Subcutaneous abdominal adipose tissue (tissue), 5 donors: ENCODE results near the gene DNASE1L2.
A peak's percentile ranks its signal among the peaks of the same experiment; 100 is the strongest.
"Not testable (repeated sequence)": the region's sequence is repeated elsewhere in the genome, so short reads cannot be mapped to it uniquely, and the experiment has no call there.

Source experiments
- H3K27ac ChIP-seq: one replicate; pipeline ENCODE4 v1.7.0; 2013; ENCODE audit warnings: low read depth, mild to moderate bottlenecking, inconsistent platforms, low read length, moderate library complexity
- H3K27me3 ChIP-seq, 5 donors: one replicate each; pipeline ENCODE4 v1.7.0; 2013; ENCODE audit warnings: low read length in 5 of 5, inconsistent platforms in 1 of 5; ENCODE audit not compliant: control insufficient read depth in 5 of 5, insufficient read depth in 4 of 5
- H3K36me3 ChIP-seq, 5 donors: one replicate each; pipeline ENCODE4 v1.7.0; 2013; ENCODE audit warnings: low read length in 5 of 5; ENCODE audit not compliant: control insufficient read depth in 5 of 5, insufficient read depth in 5 of 5
- H3K4me1 ChIP-seq, 5 donors: one replicate each; pipeline ENCODE4 v1.7.0; 2013; ENCODE audit warnings: low read length in 5 of 5, mild to moderate bottlenecking in 3 of 5, moderate library complexity in 1 of 5; ENCODE audit not compliant: control insufficient read depth in 5 of 5, insufficient read depth in 5 of 5
- H3K4me3 ChIP-seq, 5 donors: one replicate each; pipeline ENCODE4 v1.7.0; 2013; ENCODE audit warnings: low read length in 5 of 5, low read depth in 1 of 5
- H3K9ac ChIP-seq, 5 donors: one replicate each; pipeline ENCODE4 v1.7.0; 2013; ENCODE audit warnings: low read length in 5 of 5, mild to moderate bottlenecking in 4 of 5, moderate library complexity in 3 of 5
- H3K9me3 ChIP-seq, 5 donors: one replicate each; pipeline ENCODE4 v1.7.0; 2013; ENCODE audit warnings: low read length in 5 of 5; ENCODE audit not compliant: control insufficient read depth in 5 of 5
- donor health status: healthy.
- donor health status: healthy.
- donor health status: healthy.
- donor health status: healthy.
- donor health status: healthy.

Gene DNASE1L2

GRCh38 chr16:2250652-2251295, 14.5 kb downstream of the DNASE1L2 start:
- H3K27me3 ChIP-seq, result no peaks in the 10 kb centered on the region
- H3K4me1 ChIP-seq, result peaks cover 1 to 23% (median 20%) of the 10 kb centered on the region in 5 donors
- peak overlapping the region; percentile 79 for H3K27ac ChIP-seq
- H3K9me3 ChIP-seq, result no peaks in the 10 kb centered on the region
- H3K9ac ChIP-seq, result peak overlapping the region in 4 of 5 donors; percentile 40 to 80 (median 62)
- H3K36me3 ChIP-seq, result peaks cover 0 to 45% (median 34%) of the 10 kb centered on the region in 5 donors
- peak overlapping the region; percentile 62 to 79 (median 69) for H3K4me3 ChIP-seq

- H3K9me3 ChIP-seq, result no peaks in the 10 kb centered on the region
- H3K4me3 ChIP-seq, result peak within 1 kb of the TSS; percentile 62 to 79 (median 69)
- peak within 1 kb of the TSS; percentile 79 for H3K27ac ChIP-seq
- H3K9ac ChIP-seq, result peak within 1 kb of the TSS; percentile 35 to 86 (median 66)
- no peaks in the 10 kb centered on the region for H3K27me3 ChIP-seq
- peaks cover 1 to 23% (median 20%) of the 10 kb centered on the region in 5 donors for H3K4me1 ChIP-seq
- H3K36me3 ChIP-seq, result peaks cover 0 to 45% (median 34%) of the 10 kb centered on the region in 5 donors
Measured at GRCh38 chr16:2251296-2252111, 15.3 kb downstream of the DNASE1L2 start, which contains the start of gene ECI1. Gene ECI1, minus strand, starts transcription at chr16:2251587. Its CDS starts 21 bp downstream, at chr16:2251566.

- Histone ChIP-seq H3K27ac (no peak overlapping the region), H3K36me3 (peaks cover 0 to 55% (median 46%) of the 10 kb centered on the region in 5 donors), H3K4me3 (no peak overlapping the region), H3K4me1 (peaks cover 1 to 23% (median 20%) of the 10 kb centered on the region in 5 donors), H3K9ac (no peak overlapping the region), H3K9me3 (no peaks in the 10 kb centered on the region), H3K27me3 (no peaks in the 10 kb centered on the region)
Measured at GRCh38 chr16:2252806-2253148, 16.5 kb downstream of the DNASE1L2 start.

- Histone ChIP-seq H3K9ac (no peak overlapping the region), H3K4me3 (no peak overlapping the region), H3K27ac (no peak overlapping the region), H3K36me3 (peaks cover 0 to 60% (median 51%) of the 10 kb centered on the region in 5 donors), H3K9me3 (no peaks in the 10 kb centered on the region), H3K4me1 (peaks cover 1 to 23% (median 20%) of the 10 kb centered on the region in 5 donors), H3K27me3 (no peaks in the 10 kb centered on the region)
Measured at GRCh38 chr16:2253293-2253692, 17.0 kb downstream of the DNASE1L2 start.

GRCh38 chr16:2256531-2257140, 20.4 kb downstream of the DNASE1L2 start:
- no peak overlapping the region for H3K27ac ChIP-seq
- no peak overlapping the region for H3K4me3 ChIP-seq
- peaks cover 1 to 7% (median 6%) of the 10 kb centered on the region in 5 donors for H3K4me1 ChIP-seq
- H3K9me3 ChIP-seq, result no peaks in the 10 kb centered on the region
- H3K27me3 ChIP-seq, result no peaks in the 10 kb centered on the region
- peak overlapping the region in 1 of 5 donors; percentile 19 for H3K9ac ChIP-seq
- H3K36me3 ChIP-seq, result peaks cover 9 to 80% (median 65%) of the 10 kb centered on the region in 5 donors

- H3K27me3 ChIP-seq, result no peaks in the 10 kb centered on the region
Measured at GRCh38 chr16:2257726-2258125, 21.5 kb downstream of the DNASE1L2 start.

GRCh38 chr16:2258530-2258929, 22.3 kb downstream of the DNASE1L2 start:
- not testable (repeated sequence) for H3K9me3 ChIP-seq, H3K27me3 ChIP-seq, H3K4me1 ChIP-seq, H3K9ac ChIP-seq, H3K27ac ChIP-seq, H3K4me3 ChIP-seq
- H3K36me3 ChIP-seq, result peaks cover 12 to 90% (median 78%) of the 10 kb centered on the region in 5 donors

More at GRCh38 chr16:2257726-2258125, 21.5 kb downstream of the DNASE1L2 start:
- no peaks in the 10 kb centered on the region for H3K9me3 ChIP-seq
- H3K4me3 ChIP-seq, result no peak overlapping the region
- peaks cover 12 to 89% (median 75%) of the 10 kb centered on the region in 5 donors for H3K36me3 ChIP-seq
- no peak overlapping the region for H3K9ac ChIP-seq
- H3K27ac ChIP-seq, result no peak overlapping the region
- H3K4me1 ChIP-seq, result no peaks in the 10 kb centered on the region

GRCh38 chr16:2260250-2260649, 24.0 kb downstream of the DNASE1L2 start:
- H3K36me3 ChIP-seq, result peaks cover 14 to 86% (median 67%) of the 10 kb centered on the region in 5 donors
- H3K4me3 ChIP-seq, result no peak overlapping the region
- peaks cover 0 to 7% (median 6%) of the 10 kb centered on the region in 5 donors for H3K4me1 ChIP-seq
- H3K9ac ChIP-seq, result no peak overlapping the region
- no peaks in the 10 kb centered on the region for H3K9me3 ChIP-seq
- no peaks in the 10 kb centered on the region for H3K27me3 ChIP-seq
- no peak overlapping the region for H3K27ac ChIP-seq

- H3K27ac ChIP-seq, H3K4me3 ChIP-seq, H3K27me3 ChIP-seq, H3K9ac ChIP-seq, H3K9me3 ChIP-seq: not testable (repeated sequence)
- H3K36me3 ChIP-seq, result peaks cover 14 to 61% (median 40%) of the 10 kb centered on the region in 5 donors
- H3K4me1 ChIP-seq, result peaks cover under 1 to 24% (median 19%) of the 10 kb centered on the region in 5 donors
Measured at GRCh38 chr16:2263026-2263425, 26.8 kb downstream of the DNASE1L2 start.
